ENCODE measurements around the gene SMYD4. TPM values are rescaled to one million over a fixed set of nuclear protein-coding genes. Genes with fewer than 3 reads are reported as not detected.

The SMYD4 gene
- total and polyA plus RNA-seq, 9 of the 15 experiments (the other 6 are each of a cell fraction or from before 2014, with no cell fraction given): 1.3 to 10.2 (median 6.7) TPM

DNA sequence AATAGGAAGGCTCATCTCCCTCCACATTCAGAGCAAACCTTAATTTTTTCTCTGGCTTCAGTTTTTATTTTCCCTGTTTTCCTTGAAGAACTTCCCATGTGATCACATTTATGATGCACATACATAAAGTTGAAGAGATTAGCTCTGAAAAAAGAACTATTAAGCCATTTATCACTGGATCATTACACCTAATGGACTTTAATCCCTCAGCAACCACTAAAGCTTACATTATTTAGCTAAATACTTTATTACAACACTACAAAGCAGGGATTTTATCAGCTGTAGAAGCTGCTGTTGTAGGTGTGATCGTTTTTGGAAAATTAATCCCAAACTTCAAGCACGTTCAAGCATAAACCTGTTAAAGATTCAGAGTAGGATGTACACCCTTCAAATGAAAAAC lies 21.1 kb downstream of the SMYD4 start (continued):
- TF ChIP-seq ZBTB5 (IDR thresholded peaks at IDR 0.05): no peak
- no peak for TF ChIP-seq NELFE (IDR thresholded peaks at IDR 0.05; ENCODE audit: insufficient read depth, insufficient read length)
- TF ChIP-seq BHLHE40 (IDR thresholded peaks at IDR 0.05; ENCODE audit: low read length): no peak
- TF ChIP-seq TAF7 (tag; IDR thresholded peaks at IDR 0.05): no peak
- no peak for TF ChIP-seq RAD51 (IDR thresholded peaks at IDR 0.05; ENCODE audit: borderline replicate concordance, low read depth)
- no peak for TF ChIP-seq CAMTA2 (CRISPR knock-in tag; conservative IDR thresholded peaks at IDR 0.05)
- no peak for TF ChIP-seq BRCA1 (IDR thresholded peaks at IDR 0.05)
- no peak for TF ChIP-seq BRCA1 (CRISPR knock-in tag; IDR thresholded peaks at IDR 0.05)
- TF ChIP-seq TCFL5 (CRISPR knock-in tag; conservative IDR thresholded peaks at IDR 0.05): no peak
- TF ChIP-seq MCM3 (IDR thresholded peaks at IDR 0.05): no peak

DNA sequence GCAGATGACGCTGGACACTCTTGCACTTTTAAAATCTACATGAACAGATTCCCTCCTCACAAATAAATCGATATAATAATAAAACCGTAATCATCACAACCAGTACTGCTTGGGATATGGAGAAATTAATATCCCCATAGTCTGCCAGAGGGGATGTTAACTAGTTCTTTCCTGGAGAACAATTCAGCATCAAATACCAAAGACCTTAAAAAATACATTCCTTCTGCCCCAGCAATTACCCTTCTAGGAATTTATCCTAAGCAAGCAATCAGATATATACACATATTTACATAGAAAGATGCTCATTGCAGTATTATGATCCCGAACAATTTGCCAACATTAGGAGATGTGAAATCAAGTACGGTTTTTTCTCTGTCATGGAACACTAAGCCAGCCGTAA lies 21.8 kb downstream of the SMYD4 start:
- 89% methylated on average over 6 of the region's 6 CpGs for WGBS (ENCODE audit: insufficient coverage, low coverage, missing lambda C conversion rate)
- Histone ChIP-seq H3K9me3 (replicated peaks; ENCODE audit: control insufficient read depth, insufficient read depth, low read depth, low read length) (no peaks in the 10 kb centered on the region), H3K4me3 (no peak overlapping the region), H3K79me2 (ENCODE audit: control insufficient read depth, insufficient read depth, low read length) (no peaks in the 10 kb centered on the region), H2AFZ (ENCODE audit: low read depth, low read length) (no peak overlapping the region), H3K4me2 (ENCODE audit: insufficient read depth, low read length) (no peak overlapping the region), H3K36me3 (ENCODE audit: control insufficient read depth, insufficient read depth, low read length) (peaks cover 16% of the 10 kb centered on the region; the same call in 2 of the 3 replicates), H3K9me1 (ENCODE audit: control insufficient read depth, insufficient read depth, low read length) (no peaks in the 10 kb centered on the region), H3K9ac (ENCODE audit: insufficient read depth in 1 of 2, low read depth in 2 of 2, low read length in 2 of 2) (no peak overlapping the region), H3K27me3 (ENCODE audit: control insufficient read depth in 2 of 2, insufficient read depth in 2 of 2, low read length in 2 of 2) (no peaks in the 10 kb centered on the region), H3K4me1 (replicated peaks in 1 of 2; ENCODE audit: control insufficient read depth in 2 of 2, insufficient read depth in 2 of 2, low read length in 2 of 2) (no peaks in the 10 kb centered on the region), H3K27ac (ENCODE audit: extremely low read depth, low read depth, low read length) (no peak overlapping the region), H4K20me1 (replicated peaks; ENCODE audit: control insufficient read depth, insufficient read depth, low read length) (no peaks in the 10 kb centered on the region)
- CTCF ChIA-PET (ENCODE audit: low intra/inter-chr PET ratio): no interaction called here
- intact Hi-C loops (cut with micrococcal nuclease): no loop called here
- FAIRE-seq (no peak), DNase-seq (ENCODE audit: extremely low read depth in 1 of 4, low spot score in 3 of 4) (no peak), ATAC-seq (no peak)
- POLR2A ChIA-PET: interaction anchor here (0.6 kb wide), 1 partner anchor 16 kb away, joined by 3 read pairs; no protein-coding TSS in a partner anchor
- BruUV-seq (replicated peaks): no TSS peak
- in situ Hi-C loops (cut with MboI): no loop called here
- TF ChIP-seq HES1 (IDR thresholded peaks at IDR 0.05; ENCODE audit: low read depth) (no peak), RFX1 (IDR thresholded peaks at IDR 0.05) (no peak), MYBL2 (IDR thresholded peaks at IDR 0.05; ENCODE audit: low read depth) (no peak), MYBL2 (CRISPR knock-in tag; IDR thresholded peaks at IDR 0.05; ENCODE audit: borderline replicate concordance) (no peak), SMARCB1 (IDR thresholded peaks at IDR 0.05; ENCODE audit: insufficient read length, low read depth) (no peak), HSF4 (CRISPR knock-in tag; IDR thresholded peaks at IDR 0.05; ENCODE audit: borderline replicate concordance) (no peak)
- TF ChIP-seq, protein P1, sequence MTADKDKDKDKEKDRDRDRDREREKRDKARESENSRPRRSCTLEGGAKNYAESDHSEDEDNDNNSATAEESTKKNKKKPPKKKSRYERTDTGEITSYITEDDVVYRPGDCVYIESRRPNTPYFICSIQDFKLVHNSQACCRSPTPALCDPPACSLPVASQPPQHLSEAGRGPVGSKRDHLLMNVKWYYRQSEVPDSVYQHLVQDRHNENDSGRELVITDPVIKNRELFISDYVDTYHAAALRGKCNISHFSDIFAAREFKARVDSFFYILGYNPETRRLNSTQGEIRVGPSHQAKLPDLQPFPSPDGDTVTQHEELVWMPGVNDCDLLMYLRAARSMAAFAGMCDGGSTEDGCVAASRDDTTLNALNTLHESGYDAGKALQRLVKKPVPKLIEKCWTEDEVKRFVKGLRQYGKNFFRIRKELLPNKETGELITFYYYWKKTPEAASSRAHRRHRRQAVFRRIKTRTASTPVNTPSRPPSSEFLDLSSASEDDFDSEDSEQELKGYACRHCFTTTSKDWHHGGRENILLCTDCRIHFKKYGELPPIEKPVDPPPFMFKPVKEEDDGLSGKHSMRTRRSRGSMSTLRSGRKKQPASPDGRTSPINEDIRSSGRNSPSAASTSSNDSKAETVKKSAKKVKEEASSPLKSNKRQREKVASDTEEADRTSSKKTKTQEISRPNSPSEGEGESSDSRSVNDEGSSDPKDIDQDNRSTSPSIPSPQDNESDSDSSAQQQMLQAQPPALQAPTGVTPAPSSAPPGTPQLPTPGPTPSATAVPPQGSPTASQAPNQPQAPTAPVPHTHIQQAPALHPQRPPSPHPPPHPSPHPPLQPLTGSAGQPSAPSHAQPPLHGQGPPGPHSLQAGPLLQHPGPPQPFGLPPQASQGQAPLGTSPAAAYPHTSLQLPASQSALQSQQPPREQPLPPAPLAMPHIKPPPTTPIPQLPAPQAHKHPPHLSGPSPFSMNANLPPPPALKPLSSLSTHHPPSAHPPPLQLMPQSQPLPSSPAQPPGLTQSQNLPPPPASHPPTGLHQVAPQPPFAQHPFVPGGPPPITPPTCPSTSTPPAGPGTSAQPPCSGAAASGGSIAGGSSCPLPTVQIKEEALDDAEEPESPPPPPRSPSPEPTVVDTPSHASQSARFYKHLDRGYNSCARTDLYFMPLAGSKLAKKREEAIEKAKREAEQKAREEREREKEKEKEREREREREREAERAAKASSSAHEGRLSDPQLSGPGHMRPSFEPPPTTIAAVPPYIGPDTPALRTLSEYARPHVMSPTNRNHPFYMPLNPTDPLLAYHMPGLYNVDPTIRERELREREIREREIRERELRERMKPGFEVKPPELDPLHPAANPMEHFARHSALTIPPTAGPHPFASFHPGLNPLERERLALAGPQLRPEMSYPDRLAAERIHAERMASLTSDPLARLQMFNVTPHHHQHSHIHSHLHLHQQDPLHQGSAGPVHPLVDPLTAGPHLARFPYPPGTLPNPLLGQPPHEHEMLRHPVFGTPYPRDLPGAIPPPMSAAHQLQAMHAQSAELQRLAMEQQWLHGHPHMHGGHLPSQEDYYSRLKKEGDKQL (CRISPR knock-in tag; IDR thresholded peaks at IDR 0.05; ENCODE audit: borderline replicate concordance): no peak

Data from K562 (cell line).